Right renal pelvis (tissue), 4 donors: ENCODE data around the gene DIP2C. TPM values are rescaled to one million over a fixed set of nuclear protein-coding genes. Genes with fewer than 3 reads are reported as not detected.

ENCODE experiments used
- DNase-seq, 4 donors: peaks; one replicate each; pipeline ENCODE4 v3.0.0-alpha.2; 2013; ENCODE audit warnings: low read depth in 4 of 4, low spot score in 3 of 4, missing footprints in 1 of 4
- polyA plus RNA-seq, 4 donors: library from polyadenylated mRNA; unstranded; fragments of 120-200 nt; gene quantifications; one replicate each; pipeline ENCODE4 v1.2.1, GENCODE V29; 2013; ENCODE audit not compliant: insufficient read length in 4 of 4

Gene DIP2C
- polyA plus RNA-seq, 4 donors = 19.6 to 22.4 (median 21.1) TPM

GRCh38 chr10:562142-562541 lies 127.3 kb downstream of the DIP2C start:
- DNase-seq = no peak

DNA sequence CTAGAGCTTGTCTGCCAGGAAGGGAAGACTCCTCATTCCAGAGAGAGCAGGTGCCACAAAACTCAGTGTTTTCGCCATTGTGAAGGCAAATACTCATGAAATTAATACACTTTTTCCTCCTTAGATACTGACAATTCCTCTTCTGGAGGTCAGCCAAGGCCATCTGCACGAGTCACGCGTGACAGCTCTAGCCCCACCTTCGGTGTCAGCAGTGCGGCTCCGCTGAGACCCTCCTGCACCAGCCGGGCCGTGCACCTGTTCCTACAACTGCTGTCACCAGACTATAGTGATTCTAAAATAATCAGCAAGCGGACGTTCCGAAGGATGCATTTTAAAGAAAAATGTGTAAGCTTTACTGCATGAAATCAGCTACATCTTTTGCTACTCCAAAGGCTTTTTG lies 127.7 kb downstream of the DIP2C start:
- DNase-seq = no peak

DNA sequence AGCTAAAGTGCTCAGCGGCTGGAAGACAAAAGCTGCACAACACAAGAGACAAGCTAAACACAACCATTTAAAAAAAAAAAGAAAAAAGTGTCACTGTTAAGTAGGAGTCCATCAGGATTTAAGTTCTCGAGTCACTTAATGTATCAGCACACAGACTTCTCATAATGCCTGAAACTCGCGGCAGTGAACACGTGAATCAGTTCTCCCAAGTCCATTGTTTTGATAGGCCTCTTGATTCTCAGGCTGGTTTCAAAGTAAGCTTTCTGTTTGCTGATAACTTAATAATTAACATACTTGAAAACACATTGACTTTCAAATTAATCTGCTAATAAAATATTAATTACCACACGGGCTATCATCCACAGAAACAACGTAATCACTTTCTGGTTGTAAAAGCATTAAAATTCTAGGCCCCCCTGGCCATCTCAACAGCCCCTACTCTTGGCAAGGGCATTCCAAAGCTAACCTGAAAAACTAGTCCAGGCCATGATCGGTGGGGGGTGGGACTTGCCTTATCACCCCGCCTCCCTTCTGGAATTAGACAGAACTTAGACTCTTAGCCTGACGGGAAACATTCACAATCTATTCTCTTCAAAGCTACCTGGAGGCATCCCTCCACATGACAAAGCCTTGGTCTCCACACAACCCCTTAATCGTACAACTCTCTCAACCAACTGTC lies 129.0 kb downstream of the DIP2C start:
- no peak for DNase-seq

DNA sequence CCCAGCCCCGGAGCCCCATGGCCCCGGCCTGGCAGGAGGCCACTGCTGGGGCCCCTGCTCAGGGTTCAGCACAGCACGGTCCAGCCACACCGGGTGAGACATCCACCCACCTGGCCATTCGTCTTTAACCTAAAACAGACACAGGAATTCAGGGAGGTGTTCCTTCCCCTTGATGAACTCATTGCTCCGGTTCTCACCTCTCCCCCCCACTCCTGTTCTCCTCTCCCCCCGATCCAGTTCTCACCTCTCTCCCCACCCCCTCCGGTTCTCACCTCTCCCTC lies 129.8 kb downstream of the DIP2C start:
- no peak for DNase-seq

- no peak for DNase-seq
Observed at GRCh38 chr10:558891-559766, 130.3 kb downstream of the DIP2C start.

DNA sequence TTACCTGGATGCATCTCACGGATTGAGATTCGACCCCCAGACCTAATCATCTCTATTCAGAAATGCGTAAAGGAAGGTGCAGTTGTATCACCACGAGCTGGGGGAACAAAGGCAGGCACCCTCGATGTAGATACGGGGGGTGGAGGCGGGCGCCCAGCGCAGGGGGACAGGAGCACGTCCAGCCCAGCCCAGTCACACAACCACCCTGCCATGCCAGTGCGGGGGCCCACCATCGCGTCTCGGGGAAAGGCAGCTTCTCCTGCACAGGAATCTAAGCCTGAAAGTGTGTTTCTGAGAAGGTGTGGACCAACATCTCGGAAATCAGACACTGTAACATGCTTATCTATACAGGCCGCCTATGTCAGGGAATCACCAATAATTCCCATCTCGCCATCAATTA lies 131.1 kb downstream of the DIP2C start:
- no peak for DNase-seq

GRCh38 chr10:557792-558328 lies 131.6 kb downstream of the DIP2C start:
- no peak for DNase-seq

- no peak for DNase-seq
Observed at GRCh38 chr10:556971-557637, 132.4 kb downstream of the DIP2C start.

- no peak for DNase-seq
Observed at GRCh38 chr10:555682-556350, 133.7 kb downstream of the DIP2C start.

- no peak for DNase-seq
Observed at GRCh38 chr10:555281-555680, 134.2 kb downstream of the DIP2C start.

DNA sequence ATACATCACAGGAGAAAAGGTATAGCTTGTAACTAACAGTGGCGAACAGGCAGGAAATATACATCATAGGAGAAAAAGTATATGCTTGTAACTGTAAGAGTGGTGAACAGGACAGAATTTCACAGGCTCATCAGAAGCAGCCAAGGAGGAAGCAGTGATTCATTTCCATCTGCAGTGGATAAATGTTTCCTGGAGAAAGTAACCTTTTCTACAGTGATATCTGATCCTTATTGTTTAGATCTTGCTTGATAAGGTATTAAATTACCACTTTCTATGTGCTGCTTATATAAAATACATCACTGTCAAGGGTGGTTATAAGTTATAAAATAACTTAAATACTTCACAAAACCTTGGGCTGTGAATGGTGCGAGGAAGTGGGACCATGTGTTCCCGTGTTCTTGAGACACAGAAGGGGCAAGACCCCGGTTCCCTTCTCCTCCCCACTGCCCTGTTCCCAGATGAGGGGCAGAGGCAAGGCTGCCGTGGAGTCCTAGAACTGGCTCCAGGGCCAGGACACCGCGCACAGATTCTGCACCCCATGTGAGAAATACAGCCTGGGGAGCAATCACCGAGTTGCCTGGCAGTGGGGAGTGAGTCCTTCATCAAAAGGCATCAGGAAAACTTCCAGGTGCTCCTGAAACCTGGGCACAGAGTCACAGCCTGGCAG lies 135.2 kb downstream of the DIP2C start:
- no peak for DNase-seq

- no peak for DNase-seq
Observed at GRCh38 chr10:553233-553632, 136.2 kb downstream of the DIP2C start.

DNA sequence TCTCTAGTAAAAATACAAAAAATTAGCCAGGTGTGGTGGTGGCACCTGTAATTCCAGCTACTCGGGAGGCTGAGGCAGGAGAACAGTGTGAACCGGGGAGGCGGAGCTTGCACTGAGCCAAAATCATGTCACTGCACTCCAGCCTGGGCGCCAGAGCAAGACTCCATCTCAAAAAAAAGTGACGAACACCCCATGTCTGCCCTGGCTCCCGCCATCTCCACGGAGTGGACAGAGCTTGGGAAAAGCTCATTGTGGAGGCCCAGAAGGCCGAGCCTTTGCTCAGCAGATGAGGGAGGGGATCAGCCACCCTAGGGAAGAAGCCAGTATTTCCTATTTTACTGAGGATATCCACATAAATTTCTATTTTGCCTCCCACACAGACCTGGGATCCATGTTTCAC lies 136.8 kb downstream of the DIP2C start:
- DNase-seq = no peak

- DNase-seq = no peak
Observed at GRCh38 chr10:551373-552252, 137.9 kb downstream of the DIP2C start.

GRCh38 chr10:550665-551372 lies 138.6 kb downstream of the DIP2C start:
- no peak for DNase-seq

DNA sequence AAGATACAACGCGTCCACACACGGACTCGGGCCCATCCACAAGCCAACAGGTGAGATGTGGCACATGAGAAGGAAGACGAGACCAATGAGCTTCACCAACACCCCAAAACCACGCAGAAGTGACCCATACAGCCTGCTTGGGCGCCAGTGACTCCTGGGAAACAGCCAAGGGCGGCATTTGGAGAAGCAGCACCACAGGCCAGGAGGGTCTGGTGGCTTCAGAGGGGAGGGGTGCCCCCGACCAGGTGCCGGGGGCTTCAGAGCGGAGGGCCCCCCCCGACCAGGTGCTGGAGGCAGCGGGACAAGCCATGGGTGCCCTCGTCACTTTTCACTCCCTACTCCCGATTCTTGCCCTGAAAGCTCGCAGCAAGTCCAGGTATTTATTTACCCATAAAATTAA lies 140.1 kb downstream of the DIP2C start:
- no peak for DNase-seq

- no peak for DNase-seq
Observed at GRCh38 chr10:548238-548901, 141.1 kb downstream of the DIP2C start.

DNA sequence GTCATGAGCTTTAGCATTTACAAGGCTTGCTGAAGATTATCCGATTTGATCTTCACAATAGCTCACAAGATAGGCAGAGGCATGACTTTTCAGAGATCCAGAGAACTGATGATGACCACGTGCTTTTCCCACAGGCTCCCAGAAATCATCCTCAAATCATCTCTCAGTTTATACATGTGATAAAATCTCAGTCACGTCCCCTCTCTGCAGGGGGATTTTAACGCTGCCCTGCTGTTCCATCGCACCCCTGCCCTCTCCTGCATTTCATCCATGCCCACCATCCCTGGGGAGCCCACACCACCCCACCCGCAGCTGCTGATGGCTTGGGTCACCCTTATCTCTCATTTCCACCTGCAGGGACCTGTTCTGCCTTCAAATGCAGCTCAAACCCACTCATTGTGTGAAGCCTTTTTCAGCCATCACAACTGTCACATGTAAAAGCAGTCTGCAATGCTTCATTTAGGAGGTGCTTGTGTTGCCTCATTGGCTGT lies 141.8 kb downstream of the DIP2C start:
- DNase-seq = no peak
